Measurements from ENCODE around the gene MARCHF6.
"Not testable (repeated sequence)": the region's sequence is repeated elsewhere in the genome, so short reads cannot be mapped to it uniquely, and the experiment has no call there.

The MARCHF6 gene

DNA sequence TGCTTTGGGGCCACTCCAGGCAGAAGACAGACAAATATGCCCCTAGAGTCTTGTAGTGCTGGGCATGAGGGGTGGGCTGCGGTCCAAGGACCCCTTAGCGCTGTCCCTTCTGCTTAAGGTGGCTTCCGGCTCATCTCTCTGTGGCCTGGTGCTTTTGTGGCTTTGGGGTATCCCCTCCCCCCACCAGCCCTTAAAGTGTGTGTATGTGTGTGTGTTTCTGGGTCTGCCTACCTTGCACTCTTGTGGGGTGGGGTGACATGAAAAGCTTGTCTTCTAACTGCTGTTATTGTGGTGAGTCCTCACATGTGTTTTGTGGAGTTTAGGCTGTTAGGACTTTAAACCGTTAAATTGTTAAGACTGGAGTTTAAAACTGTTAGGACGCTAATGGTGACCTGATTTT, 23.6 kb downstream of the MARCHF6 start:
- no peak for DNase-seq

DNA sequence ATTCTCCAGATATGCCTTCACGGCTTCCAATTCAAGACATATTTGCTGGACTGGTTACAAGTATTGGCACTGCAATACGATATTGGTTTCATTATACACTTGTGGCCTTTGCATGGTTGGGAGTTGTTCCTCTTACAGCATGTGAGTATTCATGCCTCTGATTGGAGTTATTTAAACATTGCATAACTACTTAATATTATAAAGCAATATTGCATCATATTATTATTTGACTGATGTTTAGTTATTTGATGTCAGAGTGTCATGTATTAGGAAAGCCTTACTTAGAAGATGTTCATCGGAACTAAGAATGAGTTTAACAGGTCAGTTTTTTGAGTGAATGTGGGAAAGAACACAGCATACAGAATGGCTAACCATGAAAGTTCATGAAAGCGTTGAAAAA, 28.3 kb downstream of the MARCHF6 start:
- DNase-seq, result no peak

DNA sequence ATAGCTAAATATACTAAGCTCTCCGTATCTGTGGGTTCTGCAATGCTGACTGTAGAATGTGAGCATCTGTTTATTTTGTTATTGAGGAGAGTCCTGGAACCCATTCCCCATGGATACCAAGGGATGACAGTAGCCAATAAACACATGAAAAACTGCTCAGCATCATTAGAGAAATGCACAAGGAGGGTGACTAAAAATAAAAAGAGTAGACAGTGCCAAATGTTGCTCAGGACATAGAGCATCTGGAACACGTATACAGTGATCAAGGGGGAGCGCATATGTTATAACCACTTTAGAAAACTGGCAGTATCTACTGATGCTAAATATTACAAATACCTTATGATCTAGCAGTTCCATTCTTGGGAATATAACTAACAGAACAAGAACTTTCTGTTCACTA, 31.0 kb downstream of the MARCHF6 start:
- no peak for DNase-seq

DNA sequence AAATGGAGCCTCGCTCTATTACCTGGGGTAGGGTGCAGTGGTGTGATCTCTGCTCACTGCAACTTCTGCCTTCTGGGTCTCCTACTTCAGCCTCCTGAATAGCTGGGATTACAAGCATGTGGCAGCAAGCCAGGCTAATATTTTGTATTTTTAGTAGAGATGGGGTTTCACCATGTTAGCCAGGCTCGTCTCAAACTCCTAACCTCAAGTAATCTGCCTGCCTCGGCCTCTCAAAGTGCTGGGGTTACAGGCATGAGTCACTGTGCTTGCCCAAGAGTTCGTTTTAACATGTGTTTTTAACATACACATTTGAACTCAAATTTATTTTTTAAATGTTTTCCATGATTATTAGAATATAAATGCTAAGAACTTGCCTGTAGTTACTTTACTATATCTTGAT, 34.2 kb downstream of the MARCHF6 start:
- DNase-seq, result no peak

DNA sequence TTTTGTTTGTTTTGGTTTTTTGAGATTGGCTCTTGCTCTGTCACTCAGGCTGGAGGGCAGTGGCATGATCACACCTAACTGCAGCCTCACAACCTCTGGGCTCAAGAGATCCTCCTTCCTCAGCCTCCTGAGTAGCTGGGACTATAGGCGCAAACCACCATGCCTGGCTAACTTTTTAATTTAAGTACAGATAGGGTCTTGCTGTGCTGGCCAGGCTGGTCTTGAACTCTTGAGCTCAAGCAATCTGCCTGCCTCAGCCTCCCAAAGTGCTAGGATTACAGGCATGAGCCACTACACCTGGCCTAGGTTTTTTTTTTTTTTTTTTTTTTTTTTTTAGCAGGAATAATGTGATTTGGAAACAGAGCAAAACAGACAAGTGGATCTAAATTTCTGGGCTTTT, 37.6 kb downstream of the MARCHF6 start:
- no peak for DNase-seq

DNA sequence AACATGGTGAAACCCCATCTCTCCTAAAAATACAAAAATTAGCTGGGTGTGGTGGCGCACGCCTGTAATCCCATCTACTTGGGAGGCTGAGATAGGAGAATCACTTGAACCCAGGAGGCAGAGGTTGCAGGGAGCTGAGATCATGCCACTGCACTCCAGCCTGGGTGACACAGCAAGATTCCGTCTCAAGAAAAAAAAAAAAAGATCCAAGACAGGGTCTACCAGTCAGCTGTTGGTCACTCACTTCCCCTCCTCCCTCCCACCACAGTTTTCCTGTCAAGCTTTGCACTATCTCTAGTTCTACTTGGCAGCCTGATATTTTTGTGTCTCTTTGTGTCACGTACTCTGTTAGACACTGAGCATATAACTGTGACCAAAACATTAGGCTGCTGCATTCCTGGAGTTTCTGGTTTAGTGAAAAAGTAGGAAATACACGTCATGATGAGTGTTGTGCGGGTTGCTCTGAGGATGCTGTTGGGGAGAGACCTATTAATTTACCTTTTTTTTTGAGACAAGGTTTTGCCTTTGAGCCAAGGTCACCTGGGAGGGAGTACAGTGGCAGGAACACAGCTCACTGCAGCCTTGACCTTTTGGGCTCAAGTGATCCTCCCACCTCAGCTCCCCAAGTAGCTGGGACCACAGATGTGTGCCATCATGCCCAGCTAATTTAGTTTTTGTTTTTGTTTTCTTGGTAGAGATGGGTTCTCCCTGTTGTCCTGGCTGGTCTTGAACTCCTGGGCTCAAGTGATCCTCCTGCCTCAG, 39.3 kb downstream of the MARCHF6 start:
- not testable (repeated sequence) for DNase-seq

DNA sequence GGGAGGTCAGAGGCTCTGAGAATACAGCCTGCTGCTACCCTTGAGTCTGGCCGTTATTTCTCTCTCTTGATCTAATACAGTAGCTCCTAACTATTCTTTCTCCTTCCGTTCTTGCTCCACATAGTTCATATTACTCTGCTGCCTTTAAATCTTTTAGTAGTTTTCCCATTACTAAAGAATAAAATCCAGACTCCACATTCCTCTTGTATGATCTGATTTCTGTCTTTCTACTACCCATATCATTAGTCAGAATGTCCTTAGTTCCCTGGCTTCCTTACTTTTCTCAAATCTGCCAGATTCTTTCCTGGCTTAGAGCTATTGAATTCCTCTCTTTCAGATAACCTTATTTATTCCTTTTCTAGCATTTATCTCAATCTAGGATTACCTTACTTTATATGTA, 40.0 kb downstream of the MARCHF6 start:
- no peak for DNase-seq

DNA sequence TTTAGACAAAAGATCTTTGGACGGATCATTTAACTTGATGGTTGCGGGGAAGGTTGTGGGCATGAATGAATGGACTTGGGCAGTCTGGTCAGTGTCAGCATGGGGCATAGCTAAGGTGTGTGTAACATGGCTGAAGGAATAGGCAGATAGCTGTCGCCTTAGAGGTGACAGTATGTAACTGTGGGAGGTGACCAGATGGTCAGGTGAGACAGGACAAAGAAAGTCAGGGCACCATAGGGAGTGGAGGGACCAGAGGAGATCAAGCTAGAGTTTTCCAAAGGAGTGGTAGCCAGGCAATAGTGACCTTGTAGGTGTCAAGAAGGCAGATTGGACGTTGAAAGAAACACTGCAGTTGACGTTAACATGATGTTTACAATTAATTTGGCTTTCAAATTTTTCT, 43.1 kb downstream of the MARCHF6 start:
- no peak for DNase-seq

DNA sequence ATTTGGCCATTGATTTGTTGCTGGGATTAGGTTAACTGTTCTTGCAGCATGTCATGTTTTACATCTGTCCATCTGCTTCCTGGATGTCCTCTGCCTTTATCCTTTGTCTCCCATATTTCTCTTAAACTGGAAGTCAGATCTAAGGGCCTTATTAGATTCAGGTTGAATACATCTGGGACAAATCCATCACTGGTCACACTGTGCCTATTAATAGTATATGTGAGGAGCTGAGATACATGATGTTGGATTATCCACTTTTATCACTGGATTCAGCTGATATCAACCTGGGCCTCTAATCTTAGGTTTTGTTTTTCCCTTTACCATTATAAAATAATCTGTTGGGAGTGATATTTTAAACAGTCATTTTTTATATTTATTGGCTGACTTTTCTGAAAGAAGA, 46.3 kb downstream of the MARCHF6 start:
- no peak for DNase-seq

DNA sequence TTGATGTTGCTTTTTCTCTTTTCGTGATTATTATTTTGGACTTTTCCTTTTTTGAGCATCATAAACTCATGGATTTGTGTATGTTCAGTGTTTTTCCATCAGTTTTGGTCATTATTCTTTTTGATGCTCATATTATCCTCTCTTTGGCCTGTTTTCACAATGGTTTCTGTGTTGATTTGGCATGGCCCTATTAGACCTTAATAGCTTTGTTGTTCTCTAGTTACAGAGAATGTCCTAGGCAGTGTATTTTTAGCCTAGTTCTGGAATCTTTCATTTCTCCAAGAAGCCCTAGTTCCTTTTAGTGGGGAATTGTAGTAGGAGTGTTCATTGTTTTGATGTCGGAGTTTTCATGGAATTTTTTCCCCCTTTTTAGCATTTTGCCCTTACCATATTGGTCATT, 46.9 kb downstream of the MARCHF6 start:
- no peak for DNase-seq

DNA sequence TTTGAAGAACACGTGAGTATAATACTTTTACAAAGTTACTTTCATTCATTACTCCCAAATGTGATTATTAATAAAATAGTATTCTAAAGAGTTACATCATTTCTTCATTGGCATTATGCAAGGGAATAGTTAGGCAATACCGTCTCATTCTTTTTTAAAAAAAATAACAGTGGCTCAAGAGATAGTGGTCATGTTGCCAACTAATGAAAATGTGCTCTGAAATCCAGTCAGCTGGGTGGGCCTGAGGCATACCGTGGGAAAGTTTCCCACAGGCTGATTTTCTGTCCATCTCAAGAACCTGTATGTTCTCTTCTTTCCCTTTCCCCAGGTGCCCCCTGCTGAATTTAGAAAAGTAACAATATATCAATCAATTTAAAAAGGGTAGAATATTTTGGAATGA, 47.3 kb downstream of the MARCHF6 start:
- no peak for DNase-seq

DNA sequence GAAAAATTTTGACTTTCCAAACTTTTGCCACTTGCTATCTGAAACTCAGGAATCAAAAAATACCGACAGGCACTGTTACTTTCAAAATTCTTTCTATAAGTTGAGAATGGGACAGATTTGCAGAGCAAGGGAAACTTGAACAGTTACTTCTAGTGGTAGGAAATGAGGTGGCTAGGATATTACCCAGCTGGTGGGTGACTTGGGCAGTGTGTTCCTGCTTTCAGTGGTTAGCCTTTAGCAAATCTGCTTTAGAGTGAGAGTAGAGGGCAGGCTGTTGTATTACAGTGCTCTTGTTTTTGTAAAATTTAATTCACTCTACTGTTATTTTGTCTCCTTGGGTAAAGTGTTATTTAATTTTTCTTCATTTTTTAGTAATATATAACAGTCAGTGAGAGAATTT, 48.0 kb downstream of the MARCHF6 start:
- no peak for DNase-seq
